ENCODE measurements around the gene DCTN4.

DCTN4 gene

GRCh38 chr5:150734579-150735384 is 24.0 kb downstream of the DCTN4 start:
- peak in 1 of 2 experiments; percentile 0 for DNase-seq

- no peak for DNase-seq
Measured at GRCh38 chr5:150731669-150732242, 27.1 kb downstream of the DCTN4 start.

GRCh38 chr5:150729859-150730258 is 29.0 kb downstream of the DCTN4 start:
- no peak for DNase-seq

GRCh38 chr5:150723845-150724244 is 35.0 kb downstream of the DCTN4 start:
- DNase-seq = no peak

GRCh38 chr5:150710165-150710564 is 48.7 kb downstream of the DCTN4 start:
- no peak for DNase-seq

GRCh38 chr5:150706776-150707390 is 51.9 kb downstream of the DCTN4 start:
- no peak for DNase-seq

- DNase-seq = no peak
Measured at GRCh38 chr5:150703762-150704161, 55.1 kb downstream of the DCTN4 start.

- peak; percentile 76 to 88 for DNase-seq
Measured at GRCh38 chr5:150700594-150701377, 58.0 kb downstream of the DCTN4 start, which contains the start of gene RBM22. Gene RBM22, minus strand, starts transcription at chr5:150701062. Its CDS starts 77 bp downstream, at chr5:150700985.

GRCh38 chr5:150700246-150700593 is 58.6 kb downstream of the DCTN4 start:
- no peak for DNase-seq

- no peak for DNase-seq
Measured at GRCh38 chr5:150694612-150695011, 64.2 kb downstream of the DCTN4 start.

- no peak for DNase-seq
Measured at GRCh38 chr5:150692276-150692675, 66.5 kb downstream of the DCTN4 start.

GRCh38 chr5:150690760-150691159 is 68.1 kb downstream of the DCTN4 start:
- DNase-seq = no peak

GRCh38 chr5:150689120-150689519 is 69.7 kb downstream of the DCTN4 start:
- no peak for DNase-seq

- DNase-seq = no peak
Measured at GRCh38 chr5:150676578-150676977, 82.2 kb downstream of the DCTN4 start.

- DNase-seq = no peak
Measured at GRCh38 chr5:150675069-150675468, 83.7 kb downstream of the DCTN4 start.

- DNase-seq = no peak
Measured at GRCh38 chr5:150674341-150674821, 84.4 kb downstream of the DCTN4 start.

GRCh38 chr5:150672884-150673275 is 85.9 kb downstream of the DCTN4 start:
- no peak for DNase-seq

- no peak for DNase-seq
Measured at GRCh38 chr5:150672237-150672883, 86.5 kb downstream of the DCTN4 start.

- no peak for DNase-seq
Measured at GRCh38 chr5:150671509-150672236, 87.1 kb downstream of the DCTN4 start.

- no peak for DNase-seq
Measured at GRCh38 chr5:150670948-150671310, 87.9 kb downstream of the DCTN4 start.

- DNase-seq = no peak
Measured at GRCh38 chr5:150670275-150670947, 88.4 kb downstream of the DCTN4 start.
